GM19043 (cell line): ENCODE results near the gene ASGR1.
"Not testable (repeated sequence)": the region's sequence is repeated elsewhere in the genome, so short reads cannot be mapped to it uniquely, and the experiment has no call there.

Experiments
- ATAC-seq: cut with Tn5 transposase; IDR thresholded peaks from one replicate; pipeline ENCODE4 v1.9.1; 2021; ENCODE audit warnings: low read depth; ENCODE audit not compliant: unreplicated experiment

The ASGR1 gene

GRCh38 chr17:7128160-7128559, 51.0 kb downstream of the ASGR1 start:
- no peak for ATAC-seq

GRCh38 chr17:7127501-7127900, 51.7 kb downstream of the ASGR1 start:
- ATAC-seq, result not testable (repeated sequence)

GRCh38 chr17:7126386-7126785, 52.8 kb downstream of the ASGR1 start:
- not testable (repeated sequence) for ATAC-seq

- no peak for ATAC-seq
Measured at GRCh38 chr17:7124923-7125322, 54.2 kb downstream of the ASGR1 start.

GRCh38 chr17:7123844-7124243, 55.3 kb downstream of the ASGR1 start:
- no peak for ATAC-seq
